CD4-positive, alpha-beta memory T cell (primary cell): Measurements from ENCODE around the gene CCM2. TPM values are rescaled to one million over a fixed set of nuclear protein-coding genes. Genes with fewer than 3 reads are reported as not detected.

Experiments
- CTCF ChIA-PET: fragments of 350-600 bp; sonication (Branson Sonifier 250); formaldehyde crosslinking; loops from one replicate; lab custom pipeline; 2021; ENCODE audit warnings: inconsistent platforms; ENCODE audit not compliant: partially characterized antibody; lab: Charles Lee
- POLR2A ChIA-PET: fragments of 350-600 bp; sonication (Branson Sonifier 250); formaldehyde crosslinking; loops from one replicate; lab custom pipeline; 2021; ENCODE audit not compliant: partially characterized antibody; lab: Charles Lee
- DNase-seq, 5 donors: peaks; one replicate each; pipeline versions ENCODE4 v3.0.0 to v3.0.0-alpha.2; 2020 to 2022; ENCODE audit warnings: mixed read lengths in 1 of 5
- H3K27ac ChIP-seq: one replicate; pipeline ENCODE4 v1.7.0; 2013; ENCODE audit warnings: low read depth, low read length
- H3K27me3 ChIP-seq: 2 replicates; pipeline ENCODE4 v1.7.0; 2013; ENCODE audit warnings: mild to moderate bottlenecking, low read length, moderate library complexity; ENCODE audit not compliant: insufficient read depth
- H3K36me3 ChIP-seq: 2 replicates; pipeline ENCODE4 v1.7.0; 2013; ENCODE audit warnings: mild to moderate bottlenecking, low read length, moderate library complexity; ENCODE audit not compliant: insufficient read depth
- H3K4me1 ChIP-seq: 2 replicates; pipeline ENCODE4 v1.7.0; 2013; ENCODE audit warnings: mild to moderate bottlenecking, low read length, moderate library complexity; ENCODE audit not compliant: insufficient read depth
- H3K4me3 ChIP-seq, 2 donors: one replicate each; pipeline ENCODE4 v1.7.0; 2013; ENCODE audit warnings: low read length in 2 of 2, mild to moderate bottlenecking in 1 of 2
- H3K9me3 ChIP-seq, 2 donors: one replicate each; pipeline ENCODE4 v1.7.0; 2013; ENCODE audit warnings: low read length in 2 of 2, control low read depth in 1 of 2; ENCODE audit not compliant: control insufficient read depth in 1 of 2
- H3K27ac Mint-ChIP-seq, 7 donors: one replicate each; pipeline ENCODE4 v1.8.0; 2020 to 2021; ENCODE audit warnings: mixed read lengths in 7 of 7, mild to moderate bottlenecking in 6 of 7, inconsistent platforms in 3 of 7, moderate library complexity in 3 of 7
- H3K27me3 Mint-ChIP-seq, 2 donors: one replicate each; pipeline ENCODE4 v1.8.0; 2020 to 2021; ENCODE audit warnings: mixed read lengths in 2 of 2
- H3K36me3 Mint-ChIP-seq, 2 donors: one replicate each; pipeline ENCODE4 v1.8.0; 2020 to 2021; ENCODE audit warnings: mixed read lengths in 2 of 2, inconsistent platforms in 1 of 2, mild to moderate bottlenecking in 1 of 2
- H3K4me1 Mint-ChIP-seq, 4 donors: one replicate each; pipeline ENCODE4 v1.8.0; 2020 to 2021; ENCODE audit warnings: mixed read lengths in 4 of 4, mild to moderate bottlenecking in 1 of 4
- H3K4me3 Mint-ChIP-seq, 8 donors: one replicate each; pipeline ENCODE4 v1.8.0; 2020 to 2021; ENCODE audit warnings: mixed read lengths in 8 of 8, mild to moderate bottlenecking in 7 of 8, moderate library complexity in 6 of 8, inconsistent platforms in 3 of 8
- H3K9me3 Mint-ChIP-seq, 8 donors: one replicate each; pipeline ENCODE4 v1.8.0; 2020 to 2021; ENCODE audit warnings: mixed read lengths in 8 of 8, mild to moderate bottlenecking in 5 of 8, inconsistent platforms in 3 of 8, moderate library complexity in 1 of 8
- intact Hi-C: fragments of 100-400 bp; cut with micrococcal nuclease; formaldehyde crosslinking; loops from one replicate; pipeline ENCODE4 v1.15.1; 2023
- polyA plus RNA-seq, 2 donors: library from polyadenylated mRNA; unstranded; fragments of 300-500 nt; fragmentation: Illumina TruSeq; gene quantifications; one replicate each; pipeline ENCODE4 v1.2.3, GENCODE V29; 2021
- total RNA-seq, 2 experiments: library from RNA; stranded (reverse); gene quantifications; one replicate each; pipeline ENCODE4 v1.2.3, GENCODE V29; 2021

CCM2 gene
- total and polyA plus RNA-seq, 4 experiments from 2014 or later = 82.1 to 200 (median 142) TPM

- peaks cover 40 to 70% (median 54%) of the 10 kb centered on the region in 4 donors for H3K4me1 Mint-ChIP-seq
- peaks cover 38 to 53% of the 10 kb centered on the region in 2 donors for H3K36me3 Mint-ChIP-seq
- DNase-seq = no peak
- peaks cover 0 to 3% (median 0%) of the 10 kb centered on the region in 8 donors for H3K9me3 Mint-ChIP-seq
- ChIA-PET CTCF (interaction anchor here (0.6 to 1.4 kb wide), 5 partner anchors 11 to 150 kb away, joined by 3 to 10 read pairs (median 4); no protein-coding TSS in a partner anchor), POLR2A (interaction anchor here (0.6 to 21.9 kb wide), 5 partner anchors 8 to 125 kb away, joined by 6 to 551 read pairs (median 96); partner anchors contain the start of genes CCM2, MYO1G and TBRG4)
- Histone ChIP-seq H3K27ac (peak overlapping the region; percentile 98), H3K4me1 (peaks cover 60% of the 10 kb centered on the region), H3K4me3 (peak overlapping the region; percentile 53 to 76), H3K27me3 (no peaks in the 10 kb centered on the region), H3K9me3 (no peaks in the 10 kb centered on the region), H3K36me3 (peaks cover 30% of the 10 kb centered on the region)
- peak overlapping the region; percentile 95 to 98 (median 96) for H3K4me3 Mint-ChIP-seq
- intact Hi-C loops = loop anchor here (1.0 to 5.0 kb wide), 5 partner anchors 9 to 239 kb away; partner anchors contain the start of genes H2AZ2 and ZMIZ2
- H3K27ac Mint-ChIP-seq = peak overlapping the region; percentile 98 to 100 (median 99)
- H3K27me3 Mint-ChIP-seq = no peaks in the 10 kb centered on the region
These were observed 14.1 kb upstream of the CCM2 start for GRCh38 chr7:44985900-44986217.

DNA sequence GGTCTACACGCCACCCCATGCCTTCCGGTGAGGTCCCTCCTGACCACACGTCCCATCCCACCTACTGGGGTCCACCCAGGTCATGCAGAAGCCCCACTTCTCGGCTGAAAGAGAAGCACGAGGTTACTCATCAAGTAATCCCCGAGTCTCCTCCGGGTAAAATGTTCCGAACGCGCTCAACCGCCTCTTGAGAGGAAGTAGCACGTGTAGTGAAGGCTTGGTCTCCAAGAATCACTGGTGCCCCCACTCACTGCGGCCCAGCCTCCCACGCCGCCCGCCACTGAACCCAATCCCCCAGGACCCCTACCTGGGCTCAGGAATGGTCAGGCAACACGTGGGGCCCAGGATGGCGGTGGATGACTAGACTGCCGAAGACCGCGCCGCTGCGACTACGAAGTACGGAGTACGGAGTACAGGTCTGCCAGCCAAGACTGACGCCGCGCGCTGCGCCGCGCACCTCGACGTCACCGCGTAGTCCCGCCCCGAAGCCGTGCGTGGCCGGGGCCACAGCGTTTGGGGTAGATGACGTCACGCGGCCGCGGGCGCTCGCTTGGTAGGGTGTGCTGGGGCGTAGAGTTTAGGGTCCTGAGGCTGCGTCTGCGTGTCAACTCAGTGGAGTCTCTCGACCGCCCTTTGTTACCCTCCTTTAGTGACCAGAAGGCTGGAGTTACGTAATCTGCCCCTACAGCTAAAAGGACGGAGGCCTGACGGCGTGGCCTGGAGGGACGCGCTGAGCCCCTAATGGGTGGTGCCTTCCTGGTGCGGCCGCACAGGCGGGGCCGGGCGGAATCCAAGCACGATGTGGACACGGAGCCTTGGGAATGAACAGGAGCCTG is 13.6 kb upstream of the CCM2 start:
- ChIA-PET POLR2A (interaction anchor here (1.1 to 21.9 kb wide), 4 partner anchors 10 to 124 kb away, joined by 6 to 551 read pairs (median 288); partner anchors contain the start of genes CCM2, MYO1G and TBRG4), CTCF (interaction anchor here (0.6 to 1.4 kb wide), 5 partner anchors 10 to 149 kb away, joined by 3 to 10 read pairs (median 4); no protein-coding TSS in a partner anchor)
- Mint-ChIP-seq H3K4me1 (peaks cover 35 to 64% (median 48%) of the 10 kb centered on the region in 4 donors), H3K27ac (peak overlapping the region; percentile 98 to 100 (median 99)), H3K4me3 (peak overlapping the region; percentile 95 to 98 (median 96)), H3K27me3 (no peaks in the 10 kb centered on the region), H3K9me3 (peaks cover 0 to 3% (median 0%) of the 10 kb centered on the region in 8 donors), H3K36me3 (peaks cover 38 to 49% of the 10 kb centered on the region in 2 donors)
- peak; percentile 94 to 96 (median 95) for DNase-seq
- Histone ChIP-seq H3K36me3 (peaks cover 30% of the 10 kb centered on the region), H3K4me3 (peak overlapping the region; percentile 76 to 82), H3K9me3 (no peaks in the 10 kb centered on the region), H3K27me3 (no peaks in the 10 kb centered on the region), H3K4me1 (peaks cover 54% of the 10 kb centered on the region), H3K27ac (peak overlapping the region; percentile 98)
- intact Hi-C loops = loop anchor here (1.0 to 5.0 kb wide), 5 partner anchors 9 to 239 kb away; partner anchors contain the start of genes H2AZ2 and ZMIZ2

GRCh38 chr7:44987457-44987856 is 12.5 kb upstream of the CCM2 start:
- peak overlapping the region; percentile 95 to 98 (median 96) for H3K4me3 Mint-ChIP-seq
- Histone ChIP-seq H3K9me3 (no peaks in the 10 kb centered on the region), H3K4me1 (peaks cover 46% of the 10 kb centered on the region), H3K4me3 (no peak overlapping the region), H3K27ac (peak overlapping the region; percentile 98), H3K27me3 (no peaks in the 10 kb centered on the region), H3K36me3 (peaks cover 29% of the 10 kb centered on the region)
- ChIA-PET CTCF (interaction anchor here (0.6 kb wide), 1 partner anchor 12 kb away, joined by 3 read pairs; no protein-coding TSS in a partner anchor), POLR2A (interaction anchor here (3.3 to 21.9 kb wide), 3 partner anchors 11 to 43 kb away, joined by 96 to 551 read pairs (median 479); partner anchors contain the start of genes CCM2 and MYO1G)
- peaks cover 0 to 3% (median 0%) of the 10 kb centered on the region in 8 donors for H3K9me3 Mint-ChIP-seq
- peaks cover 36 to 44% of the 10 kb centered on the region in 2 donors for H3K36me3 Mint-ChIP-seq
- H3K27me3 Mint-ChIP-seq = no peaks in the 10 kb centered on the region
- DNase-seq = no peak
- peaks cover 34 to 54% (median 44%) of the 10 kb centered on the region in 4 donors for H3K4me1 Mint-ChIP-seq
- intact Hi-C loops = loop anchor here (5.0 kb wide), 1 partner anchor 240 kb away; the partner anchor contains the start of gene ZMIZ2
- peak overlapping the region; percentile 98 to 100 (median 99) for H3K27ac Mint-ChIP-seq

DNA sequence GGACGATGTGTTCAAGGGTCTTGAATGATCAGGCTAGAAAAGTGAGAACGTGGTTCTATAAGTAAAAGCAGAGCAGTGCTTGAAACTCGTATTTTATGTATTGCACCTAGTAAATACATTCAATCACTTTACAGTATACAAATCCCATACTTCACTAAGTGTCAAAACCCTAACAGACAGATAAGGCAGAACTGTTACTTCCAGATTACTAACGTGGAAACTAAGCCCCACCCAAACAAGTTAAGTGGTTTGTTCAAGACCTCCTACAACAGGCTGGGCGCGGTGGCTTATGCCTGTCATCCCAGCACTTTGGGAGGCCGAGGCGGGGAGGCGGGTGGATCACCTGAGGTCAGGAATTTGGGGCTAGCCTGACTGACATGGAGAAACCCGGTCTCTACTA is 12.0 kb upstream of the CCM2 start:
- H3K4me3 Mint-ChIP-seq = peak overlapping the region in 3 of 8 donors; percentile 3 to 97 (median 95)
- ChIA-PET CTCF (interaction anchor here (0.6 to 1.7 kb wide), 2 partner anchors 11 to 14 kb away, joined by 3 to 11 read pairs; no protein-coding TSS in a partner anchor), POLR2A (interaction anchor here (3.3 to 21.9 kb wide), 3 partner anchors 11 to 42 kb away, joined by 96 to 551 read pairs (median 479); partner anchors contain the start of genes CCM2 and MYO1G)
- peaks cover 31 to 53% (median 42%) of the 10 kb centered on the region in 4 donors for H3K4me1 Mint-ChIP-seq
- Histone ChIP-seq H3K27ac (no peak overlapping the region), H3K9me3 (no peaks in the 10 kb centered on the region), H3K4me3 (no peak overlapping the region), H3K4me1 (peaks cover 42% of the 10 kb centered on the region), H3K27me3 (no peaks in the 10 kb centered on the region), H3K36me3 (peaks cover 23% of the 10 kb centered on the region)
- no peaks in the 10 kb centered on the region for H3K27me3 Mint-ChIP-seq
- intact Hi-C loops = loop anchor here (5.0 kb wide), 1 partner anchor 241 kb away; the partner anchor contains the start of gene ZMIZ2
- H3K36me3 Mint-ChIP-seq = peaks cover 30 to 39% of the 10 kb centered on the region in 2 donors
- H3K9me3 Mint-ChIP-seq = peaks cover 0 to 3% (median 0%) of the 10 kb centered on the region in 8 donors
- H3K27ac Mint-ChIP-seq = peak overlapping the region in 6 of 7 donors; percentile 98 to 100 (median 99)
- DNase-seq = no peak

- ChIA-PET POLR2A (interaction anchor here (20.2 to 21.9 kb wide), 2 partner anchors 12 to 41 kb away, joined by 479 to 551 read pairs; partner anchors contain the start of gene MYO1G), CTCF (interaction anchor here (1.1 to 2.7 kb wide), 3 partner anchors 10 to 149 kb away, joined by 3 to 11 read pairs (median 8); partner anchors contain the start of gene CCM2)
- Mint-ChIP-seq H3K9me3 (peaks cover 0 to 3% (median 0%) of the 10 kb centered on the region in 8 donors), H3K36me3 (peaks cover 23 to 32% of the 10 kb centered on the region in 2 donors), H3K4me1 (peaks cover 27 to 51% (median 41%) of the 10 kb centered on the region in 4 donors), H3K4me3 (no peak overlapping the region), H3K27me3 (no peaks in the 10 kb centered on the region), H3K27ac (peak overlapping the region in 4 of 7 donors; percentile 18 to 80 (median 46))
- intact Hi-C loops = loop anchor here (5.0 kb wide), 1 partner anchor 241 kb away; the partner anchor contains the start of gene ZMIZ2
- H3K4me1 ChIP-seq = peaks cover 35% of the 10 kb centered on the region
- no peak overlapping the region for H3K4me3 ChIP-seq
- no peaks in the 10 kb centered on the region for H3K27me3 ChIP-seq
- H3K9me3 ChIP-seq = no peaks in the 10 kb centered on the region
- DNase-seq = no peak
- H3K36me3 ChIP-seq = peaks cover 16% of the 10 kb centered on the region
- H3K27ac ChIP-seq = no peak overlapping the region
These were observed 11.3 kb upstream of the CCM2 start for GRCh38 chr7:44988701-44989100.

DNA sequence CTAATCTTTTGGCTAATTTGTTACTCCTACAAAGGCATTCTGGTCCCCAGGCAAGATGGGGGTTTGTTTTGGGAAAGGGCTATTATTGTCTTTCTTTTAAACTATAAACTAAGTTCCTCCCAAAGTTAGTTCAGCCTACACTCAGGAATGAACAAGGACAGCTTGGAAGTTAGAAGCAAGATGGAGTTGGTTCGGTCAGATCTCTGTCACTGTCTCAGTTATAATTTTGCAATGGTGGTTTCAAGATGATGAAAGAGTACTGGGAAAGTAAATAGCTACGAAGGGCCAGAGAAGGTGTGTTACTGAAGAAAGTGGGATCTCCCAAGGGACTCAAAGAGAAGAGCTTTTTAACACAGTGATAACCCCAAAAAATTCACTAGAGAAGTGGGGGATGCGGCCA is 10.9 kb upstream of the CCM2 start:
- Mint-ChIP-seq H3K27ac (peak overlapping the region in 1 of 7 donors; percentile 30), H3K27me3 (no peaks in the 10 kb centered on the region)

More for the DNA sequence above, 10.9 kb upstream of the CCM2 start:
- Histone ChIP-seq H3K9me3 (no peaks in the 10 kb centered on the region), H3K27me3 (no peaks in the 10 kb centered on the region), H3K4me1 (peaks cover 34% of the 10 kb centered on the region), H3K4me3 (no peak overlapping the region), H3K36me3 (peaks cover 12% of the 10 kb centered on the region), H3K27ac (no peak overlapping the region)
- intact Hi-C loops = loop anchor here (5.0 kb wide), 1 partner anchor 242 kb away; the partner anchor contains the start of gene ZMIZ2
- peaks cover 19 to 28% of the 10 kb centered on the region in 2 donors for H3K36me3 Mint-ChIP-seq
- ChIA-PET CTCF (interaction anchor here (0.9 to 2.7 kb wide), 4 partner anchors 10 to 149 kb away, joined by 3 to 11 read pairs (median 6); partner anchors contain the start of gene CCM2), POLR2A (interaction anchor here (20.2 to 21.9 kb wide), 2 partner anchors 12 to 41 kb away, joined by 479 to 551 read pairs; partner anchors contain the start of gene MYO1G)
- H3K4me3 Mint-ChIP-seq = no peak overlapping the region
- peaks cover 0 to 3% (median 0%) of the 10 kb centered on the region in 8 donors for H3K9me3 Mint-ChIP-seq
- no peak for DNase-seq
- H3K4me1 Mint-ChIP-seq = peaks cover 24 to 46% (median 37%) of the 10 kb centered on the region in 4 donors
